Posterior cingulate gyrus (tissue), 11 donors: Measurements from ENCODE around the gene CISD2.
"Not testable (repeated sequence)": the region's sequence is repeated elsewhere in the genome, so short reads cannot be mapped to it uniquely, and the experiment has no call there.

Experiments used
- DNase-seq, 10 donors: peaks; one replicate each; pipeline versions ENCODE4 v3.0.0 to v3.0.0-alpha.2; 2020 to 2021; ENCODE audit warnings: mixed read lengths in 3 of 10
- intact Hi-C: fragments of 100-400 bp; cut with DNase I; formaldehyde crosslinking; loops from one replicate; pipeline ENCODE4 v1.15.1; 2023

Gene CISD2

GRCh38 chr4:102843938-102844337 lies 24.9 kb upstream of the CISD2 start:
- intact Hi-C loops = no loop called here
- DNase-seq = no peak

DNA sequence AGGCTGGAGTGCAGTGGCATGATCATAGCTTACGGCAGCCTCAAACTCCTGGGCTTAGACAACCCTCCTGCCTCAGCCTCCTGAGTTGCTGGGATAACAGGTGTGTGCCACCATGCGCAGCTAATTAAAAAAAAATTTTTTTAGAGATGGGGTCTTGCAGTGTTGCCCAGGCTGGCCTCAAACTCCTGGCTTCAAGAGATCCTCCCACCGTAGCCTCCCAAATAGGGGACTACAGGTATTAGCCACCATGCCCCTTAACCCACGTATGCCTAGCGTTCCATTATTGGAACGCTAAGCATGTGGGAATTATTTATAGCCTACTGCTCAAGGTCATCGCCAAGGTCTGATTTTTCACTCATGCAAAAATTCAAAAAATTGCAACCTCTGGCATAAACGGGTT lies 21.1 kb upstream of the CISD2 start:
- intact Hi-C loops = no loop called here
- no peak for DNase-seq

- intact Hi-C loops = no loop called here
- DNase-seq = no peak
Observed at GRCh38 chr4:102849579-102850104, 19.1 kb upstream of the CISD2 start.

DNA sequence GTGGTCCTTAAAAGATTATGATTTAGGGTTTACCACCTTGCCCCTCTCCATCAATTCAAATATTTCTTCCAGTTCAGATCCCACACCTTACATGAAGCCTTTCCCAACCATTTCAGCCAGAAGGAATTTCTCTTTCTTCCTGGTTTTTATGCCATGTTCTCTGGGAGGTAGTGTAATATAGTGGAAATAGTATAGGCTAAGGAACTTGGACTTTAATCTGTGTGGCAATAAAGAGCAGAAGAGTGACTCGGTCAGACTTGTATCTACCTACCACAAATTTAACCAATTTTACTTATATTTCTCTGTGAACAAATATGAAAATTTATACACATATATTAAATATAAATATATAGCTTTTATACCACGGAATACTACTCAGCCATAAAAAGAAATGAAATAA lies 18.4 kb upstream of the CISD2 start:
- no peak for DNase-seq
- intact Hi-C loops = no loop called here

DNA sequence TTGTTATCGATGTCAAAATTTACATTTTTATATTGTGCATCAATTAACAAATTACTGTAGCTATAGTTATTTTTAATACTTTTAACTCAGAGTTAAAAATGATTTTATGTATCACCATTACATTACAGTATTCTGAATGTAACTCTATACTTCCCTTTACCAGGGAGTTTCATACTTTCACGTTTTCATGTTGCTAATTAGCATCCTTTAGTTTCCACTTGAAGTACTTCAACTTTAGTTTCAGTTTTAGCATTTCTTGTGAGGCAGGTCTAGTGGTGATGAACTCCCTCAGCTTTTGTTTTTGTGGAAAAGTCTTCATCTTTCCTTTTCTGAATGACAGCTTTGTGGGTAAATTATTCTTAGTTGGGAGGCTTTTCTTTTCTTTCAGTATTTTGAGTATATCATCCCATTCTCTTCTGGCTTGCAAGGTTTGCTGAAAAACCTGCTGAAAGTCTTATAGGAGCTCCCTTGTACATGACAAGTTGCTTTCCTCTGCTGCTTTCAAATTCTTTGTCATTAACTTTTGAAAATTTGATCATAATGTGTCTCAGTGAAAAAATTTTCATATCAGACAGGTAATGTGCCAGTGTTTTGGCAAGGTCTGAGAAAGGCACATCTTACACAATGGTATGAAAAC lies 9.8 kb upstream of the CISD2 start:
- no peak for DNase-seq
- intact Hi-C loops = no loop called here

DNA sequence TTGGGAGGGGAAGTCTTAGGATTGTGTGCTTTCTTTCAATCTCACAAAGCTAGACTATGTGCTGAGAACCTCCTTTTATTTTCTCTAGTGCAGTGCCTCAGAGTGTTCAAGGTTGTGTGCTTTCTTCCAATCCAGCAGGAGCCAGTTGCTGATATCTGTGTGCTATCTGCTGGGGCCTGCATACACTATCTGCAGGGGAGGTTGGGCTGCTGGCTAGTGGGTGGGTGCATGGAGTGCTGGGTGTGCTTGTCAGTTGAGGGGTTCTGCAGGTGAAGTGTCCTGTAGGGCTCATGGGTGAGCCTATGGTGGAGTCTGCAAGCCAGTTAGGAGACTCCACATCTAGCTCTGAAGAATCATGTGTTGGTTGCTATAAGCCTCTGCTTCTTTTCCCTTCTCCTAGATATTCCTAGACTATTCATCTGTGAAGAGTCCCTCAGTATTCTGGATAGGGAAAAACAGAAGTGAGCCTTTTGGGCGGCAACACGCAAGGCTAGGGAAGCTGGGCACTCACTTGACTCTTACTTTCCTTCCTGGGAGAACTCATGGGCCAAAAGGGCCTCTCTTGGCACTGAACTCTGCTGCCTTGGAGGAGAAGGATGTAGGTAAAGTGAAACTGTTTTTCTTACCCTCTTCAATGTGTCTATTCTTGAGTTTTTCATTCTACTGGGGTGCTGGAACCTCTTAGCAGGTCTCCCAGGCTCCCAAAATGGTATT lies 8.0 kb upstream of the CISD2 start:
- DNase-seq = no peak
- intact Hi-C loops = no loop called here

GRCh38 chr4:102862016-102862415 lies 6.8 kb upstream of the CISD2 start:
- intact Hi-C loops = no loop called here
- no peak for DNase-seq

- DNase-seq = no peak
- intact Hi-C loops = no loop called here
Observed at GRCh38 chr4:102862747-102863146, 6.0 kb upstream of the CISD2 start.

- DNase-seq = not testable (repeated sequence)
- intact Hi-C loops = loop anchor here (5.0 kb wide), 1 partner anchor 243 kb away; no protein-coding TSS in a partner anchor
Observed at GRCh38 chr4:102865327-102865726, 3.5 kb upstream of the CISD2 start.

DNA sequence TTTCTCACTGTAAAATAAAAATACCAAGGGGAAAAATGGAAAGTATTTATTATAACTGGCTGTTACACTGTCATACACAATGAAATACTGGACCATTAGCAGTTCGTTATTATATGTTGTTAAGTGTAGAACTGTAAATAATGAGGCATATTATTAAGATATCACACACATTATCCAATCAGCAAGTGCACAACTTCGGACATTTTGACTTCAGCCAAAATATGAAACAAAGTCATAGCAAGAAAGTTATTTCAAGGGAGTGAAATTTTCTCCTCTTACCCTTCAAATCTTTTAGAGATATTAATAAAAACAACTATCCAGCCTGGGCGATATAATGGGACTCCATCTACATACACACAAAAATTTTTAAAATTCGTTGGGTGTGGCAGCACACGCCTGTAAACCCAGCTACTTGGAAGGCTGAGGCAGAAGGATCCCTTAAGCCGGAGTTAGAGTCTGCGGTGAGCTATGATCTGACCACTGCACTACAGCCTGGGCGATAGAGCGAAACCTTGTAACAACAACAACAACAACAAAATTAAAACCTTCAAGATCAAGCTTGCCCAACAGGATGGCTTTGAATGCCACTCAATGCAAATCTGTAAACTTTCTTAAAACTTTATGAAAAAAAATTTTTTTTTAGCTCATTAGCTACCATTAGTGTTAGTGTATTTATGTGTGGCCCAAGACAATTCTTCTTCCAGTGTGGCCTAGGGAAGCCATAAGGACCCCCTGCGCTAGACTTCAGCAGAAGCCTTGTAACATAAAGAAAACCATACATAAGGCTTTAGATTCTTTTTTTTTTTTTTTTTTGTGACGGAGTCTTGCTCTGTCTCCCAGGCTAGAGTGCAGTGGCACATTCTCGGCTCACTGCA lies 1.3 kb upstream of the CISD2 start:
- no peak for DNase-seq
- intact Hi-C loops = loop anchor here (5.0 kb wide), 1 partner anchor 245 kb away; no protein-coding TSS in a partner anchor

- peak in 2 of 10 donors; percentile 61 to 82 for DNase-seq
- intact Hi-C loops = loop anchor here (5.0 kb wide), 1 partner anchor 246 kb away; no protein-coding TSS in a partner anchor
Observed at GRCh38 chr4:102868153-102868780, 525 bp upstream of the CISD2 start.

GRCh38 chr4:102869569-102870197 lies 891 bp downstream of the CISD2 start:
- intact Hi-C loops = loop anchor here (1.0 to 5.0 kb wide), 2 partner anchors 42 to 247 kb away; partner anchors contain the start of gene UBE2D3
- DNase-seq = peak in 1 of 10 donors; percentile 55

GRCh38 chr4:102871772-102872171 lies 3.0 kb downstream of the CISD2 start:
- intact Hi-C loops = no loop called here
- no peak for DNase-seq

DNA sequence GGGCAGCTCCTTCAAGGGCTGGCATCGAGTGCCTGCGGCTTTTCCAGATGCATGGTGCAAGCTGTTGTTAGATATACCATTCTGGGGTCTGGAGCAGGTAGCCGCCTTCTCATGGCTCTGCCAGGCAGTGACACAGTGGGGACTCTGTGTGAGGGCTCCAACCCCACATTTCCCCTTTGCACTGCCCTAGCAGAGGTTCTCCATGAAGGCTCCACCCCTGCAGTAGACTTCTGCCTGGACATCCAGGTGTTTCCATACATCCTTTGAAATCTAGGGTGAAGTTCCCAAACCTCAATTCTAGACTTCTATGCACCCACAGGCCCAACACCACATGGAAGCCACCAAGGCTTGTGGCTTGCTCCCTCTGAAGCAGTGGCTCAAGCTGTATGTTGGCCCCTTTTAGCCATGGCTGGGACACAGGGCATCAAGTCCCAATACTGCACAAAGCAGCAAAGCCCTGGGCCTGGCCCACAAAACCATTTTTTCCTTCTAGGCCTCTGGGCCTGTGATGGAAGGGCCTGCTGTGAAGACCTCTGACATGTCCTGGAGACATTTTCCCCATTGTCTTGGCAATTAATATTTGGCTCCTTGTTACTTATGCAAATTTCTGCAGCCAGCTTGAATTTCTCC lies 8.8 kb downstream of the CISD2 start:
- DNase-seq, intact Hi-C loops: not testable (repeated sequence)

DNA sequence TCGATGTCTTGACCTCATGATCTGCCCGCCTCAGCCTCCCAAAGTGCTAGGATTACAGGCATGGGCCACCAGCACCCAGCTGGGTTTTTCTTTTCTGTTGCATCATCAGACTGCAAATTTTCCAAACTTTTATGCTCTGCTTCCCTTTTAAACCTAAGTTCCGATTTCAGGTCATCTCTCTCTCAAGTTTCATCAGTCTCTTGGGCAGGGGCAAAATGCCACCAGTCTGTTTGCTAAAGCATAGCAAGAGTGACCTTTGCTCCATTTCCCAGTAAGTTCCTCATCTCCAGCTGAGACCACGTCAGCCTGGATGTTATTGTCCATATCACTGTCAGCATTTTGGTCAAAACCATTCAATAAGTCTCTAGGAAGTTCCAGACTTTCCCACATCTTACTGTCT lies 9.6 kb downstream of the CISD2 start:
- intact Hi-C loops, DNase-seq: not testable (repeated sequence)

DNA sequence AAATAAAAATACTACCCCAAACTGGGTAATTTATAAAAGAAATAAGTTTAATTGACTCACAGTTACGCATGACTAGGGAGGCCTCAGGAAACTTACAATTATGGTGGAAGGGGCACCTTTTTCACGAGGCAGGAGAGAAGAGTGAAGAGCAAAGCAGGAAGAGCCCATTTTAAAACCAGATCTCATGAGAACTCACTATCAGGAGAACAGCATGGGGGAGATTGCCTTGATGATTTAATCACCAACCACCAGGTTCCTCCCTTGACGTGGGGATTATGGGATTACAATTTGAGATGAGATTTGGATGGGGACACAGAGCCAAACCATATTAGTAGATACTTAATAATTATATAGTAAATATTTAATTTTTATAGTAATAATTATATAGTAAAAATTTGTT lies 10.1 kb downstream of the CISD2 start:
- intact Hi-C loops = no loop called here
- DNase-seq = no peak

- no peak for DNase-seq
- intact Hi-C loops = no loop called here
Observed at GRCh38 chr4:102881343-102881742, 12.6 kb downstream of the CISD2 start.

DNA sequence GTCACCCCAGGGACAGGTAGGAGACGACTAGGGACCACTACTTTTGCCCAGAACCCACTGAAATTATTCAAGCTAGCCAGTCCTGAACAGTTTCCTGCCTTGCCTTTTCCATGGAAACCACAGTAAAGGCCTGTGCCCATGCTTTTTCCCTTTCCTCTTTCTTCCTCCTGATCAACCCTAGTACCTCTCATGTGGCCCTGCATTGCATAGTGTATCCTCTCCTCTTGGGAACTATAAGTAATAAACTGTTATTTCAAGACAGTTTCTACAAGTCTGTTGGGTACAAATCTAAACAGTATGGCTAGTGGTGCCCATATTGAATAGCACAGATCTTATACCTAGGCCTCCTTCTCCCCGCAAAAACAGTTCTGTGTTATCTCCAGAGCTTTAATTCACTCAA lies 14.5 kb downstream of the CISD2 start:
- intact Hi-C loops = no loop called here

GRCh38 chr4:102888570-102888969 lies 19.8 kb downstream of the CISD2 start:
- DNase-seq, intact Hi-C loops: not testable (repeated sequence)

More for the DNA sequence above, 14.5 kb downstream of the CISD2 start:
- no peak for DNase-seq
